Suppressor macrophage treated with lipopolysaccharide for 4 hours (primary cell): ENCODE data around the gene PROSER2.
"Not testable (repeated sequence)": the region's sequence is repeated elsewhere in the genome, so short reads cannot be mapped to it uniquely, and the experiment has no call there.

Source experiments
- DNase-seq: peaks from one replicate; pipeline ENCODE4 v3.0.0-alpha.2; 2020

Gene PROSER2

GRCh38 chr10:11838298-11838852 lies 15.2 kb downstream of the PROSER2 start:
- no peak for DNase-seq

- DNase-seq, result no peak
These were observed 18.2 kb downstream of the PROSER2 start for GRCh38 chr10:11841375-11841774.

- DNase-seq, result no peak
These were observed 19.3 kb downstream of the PROSER2 start for GRCh38 chr10:11842411-11842810.

DNA sequence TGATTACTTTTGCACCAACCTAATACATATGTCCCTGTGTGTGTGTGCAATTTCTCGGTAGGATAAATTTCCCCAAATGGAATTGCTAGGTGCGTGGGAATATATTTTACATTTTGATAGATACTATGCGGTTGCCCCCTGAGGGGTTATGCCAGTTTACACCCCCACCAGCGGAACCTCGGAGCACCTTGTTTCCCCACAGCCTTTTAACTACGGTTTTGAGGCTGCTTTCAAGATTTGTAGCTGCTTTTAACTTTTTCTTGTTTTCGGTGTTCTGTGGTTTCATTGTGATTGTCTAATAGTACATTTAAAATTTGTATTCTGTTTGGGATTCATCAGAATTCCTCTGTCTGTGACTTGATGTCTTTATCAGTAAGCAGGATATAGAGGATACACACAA lies 22.0 kb downstream of the PROSER2 start:
- DNase-seq, result no peak

DNA sequence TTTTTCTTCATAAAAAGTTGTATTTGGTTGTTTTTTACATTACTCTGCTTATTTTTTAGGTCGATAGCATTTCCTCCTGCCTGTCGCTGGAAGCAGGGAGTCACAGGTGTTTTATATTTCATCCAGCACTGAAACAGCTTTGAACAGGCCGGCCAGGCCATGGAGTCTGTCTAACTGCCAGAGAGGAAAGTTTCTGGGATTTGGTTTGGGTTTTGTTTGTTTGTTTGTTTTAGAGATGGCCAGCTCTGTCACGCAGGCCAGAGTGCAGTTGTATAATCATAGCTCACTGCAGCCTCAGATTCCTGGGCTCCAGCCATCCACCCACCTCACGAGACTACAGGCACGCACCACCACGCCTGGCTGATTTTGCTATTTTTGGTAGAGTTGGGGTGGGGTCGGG lies 23.4 kb downstream of the PROSER2 start:
- no peak for DNase-seq

- no peak for DNase-seq
These were observed 26.1 kb downstream of the PROSER2 start for GRCh38 chr10:11849277-11849676.

- peak; percentile 69 for DNase-seq
These were observed 26.8 kb downstream of the PROSER2 start for GRCh38 chr10:11849911-11850310.

DNA sequence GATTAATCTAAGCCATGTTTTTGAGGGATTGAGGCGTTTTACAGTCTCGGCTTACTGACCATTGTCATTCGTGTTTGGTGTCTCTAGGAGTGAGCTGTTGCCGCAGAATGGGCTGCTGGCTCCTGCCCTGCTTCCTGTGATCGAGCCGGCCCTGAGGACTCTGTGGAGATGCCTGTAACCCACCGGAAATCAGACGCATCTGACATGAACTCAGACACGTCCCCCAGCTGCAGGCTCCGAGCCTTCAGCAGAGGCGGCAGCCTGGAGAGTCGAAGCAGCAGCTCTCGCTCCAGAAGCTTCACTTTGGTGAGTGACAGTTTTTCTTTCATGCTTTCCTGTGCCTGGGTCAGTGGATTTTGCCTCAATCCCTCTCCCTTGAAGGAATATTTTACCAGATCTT lies 28.8 kb downstream of the PROSER2 start:
- DNase-seq, result no peak

DNA sequence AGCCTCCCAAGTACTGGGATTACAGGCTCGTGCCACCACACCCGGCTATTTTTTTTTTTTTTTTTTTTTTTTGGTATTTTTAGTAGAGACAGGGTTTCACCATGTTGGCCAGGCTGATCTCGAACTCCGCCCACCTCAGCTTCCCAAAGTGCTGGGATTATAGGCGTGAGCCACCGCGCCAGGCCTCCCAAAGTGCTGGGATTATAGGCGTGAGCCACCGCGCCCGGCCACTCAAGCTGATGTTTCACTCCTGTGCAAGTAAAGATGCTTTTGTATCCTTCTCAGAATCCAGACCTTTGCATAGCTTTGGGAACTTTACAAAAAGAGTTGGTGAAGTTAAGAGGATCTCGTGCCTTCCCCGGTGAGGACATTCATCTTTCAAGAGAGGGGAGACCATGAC lies 29.5 kb downstream of the PROSER2 start:
- not testable (repeated sequence) for DNase-seq

DNA sequence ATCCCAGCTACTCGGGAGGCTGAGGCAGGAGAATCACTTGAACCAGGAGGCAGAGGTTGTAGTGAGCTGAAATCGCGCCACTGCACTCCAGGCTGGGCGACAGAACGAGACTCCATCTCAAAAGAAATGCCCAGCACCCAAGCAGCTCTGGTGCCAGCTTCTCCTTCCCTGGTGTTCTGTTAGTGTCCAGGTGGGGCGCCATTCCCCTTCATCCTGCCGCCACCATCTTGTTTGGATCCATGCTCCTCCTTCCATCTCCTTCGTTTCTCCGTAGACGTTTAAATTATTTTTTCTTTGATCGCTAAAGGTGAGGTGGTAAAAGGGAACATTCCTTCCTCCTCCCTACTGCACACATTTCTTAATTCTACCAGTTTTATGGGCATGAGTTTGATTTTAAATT lies 30.3 kb downstream of the PROSER2 start:
- no peak for DNase-seq

- DNase-seq, result no peak
These were observed 31.1 kb downstream of the PROSER2 start for GRCh38 chr10:11854301-11854700.

- no peak for DNase-seq
These were observed 32.9 kb downstream of the PROSER2 start for GRCh38 chr10:11856089-11856488.

- no peak for DNase-seq
These were observed 33.5 kb downstream of the PROSER2 start for GRCh38 chr10:11856678-11857077.

DNA sequence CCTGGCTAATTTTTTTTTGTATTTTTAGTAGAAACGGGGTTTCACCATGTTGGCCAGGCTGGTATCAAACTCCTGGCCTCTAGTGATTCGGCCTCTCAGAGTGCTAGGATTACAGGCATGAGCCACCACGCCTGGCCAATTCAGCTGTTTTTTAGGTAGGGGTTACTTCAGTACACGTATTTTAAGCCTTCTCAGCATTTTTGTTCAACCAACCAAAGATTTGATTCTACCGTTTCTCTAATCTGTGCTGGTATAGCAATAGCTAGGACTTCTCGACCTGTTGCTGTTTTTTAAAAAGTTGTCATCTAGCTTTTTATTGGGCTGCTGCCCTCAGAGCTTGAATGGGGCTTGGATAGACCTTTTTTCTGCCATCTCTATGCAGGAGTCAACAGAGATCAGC lies 34.9 kb downstream of the PROSER2 start:
- DNase-seq, result no peak

GRCh38 chr10:11861341-11861740 lies 38.2 kb downstream of the PROSER2 start:
- DNase-seq, result no peak

GRCh38 chr10:11861811-11862428 lies 38.8 kb downstream of the PROSER2 start:
- no peak for DNase-seq

- no peak for DNase-seq
These were observed 40.4 kb downstream of the PROSER2 start for GRCh38 chr10:11863353-11864109.

DNA sequence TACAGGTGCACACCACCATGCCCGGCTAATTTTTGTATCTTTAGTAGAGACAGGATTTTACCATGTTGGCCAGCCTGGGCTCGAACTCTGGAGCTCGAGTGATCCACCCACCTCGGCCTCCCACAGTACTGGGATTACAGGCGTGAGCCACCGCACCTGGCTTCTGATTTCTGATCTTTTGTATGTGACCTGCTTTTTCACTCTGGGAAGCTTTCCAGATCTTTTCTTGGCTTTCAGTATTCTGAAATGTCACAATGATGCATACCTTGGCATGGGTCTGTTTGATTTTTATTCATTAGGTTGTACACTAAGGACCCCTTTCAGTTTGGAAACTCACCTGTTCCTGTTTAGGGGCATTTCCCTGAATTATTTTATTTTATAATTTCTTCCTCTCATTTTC lies 41.6 kb downstream of the PROSER2 start:
- no peak for DNase-seq

GRCh38 chr10:11865561-11865960 lies 42.4 kb downstream of the PROSER2 start:
- no peak for DNase-seq

DNA sequence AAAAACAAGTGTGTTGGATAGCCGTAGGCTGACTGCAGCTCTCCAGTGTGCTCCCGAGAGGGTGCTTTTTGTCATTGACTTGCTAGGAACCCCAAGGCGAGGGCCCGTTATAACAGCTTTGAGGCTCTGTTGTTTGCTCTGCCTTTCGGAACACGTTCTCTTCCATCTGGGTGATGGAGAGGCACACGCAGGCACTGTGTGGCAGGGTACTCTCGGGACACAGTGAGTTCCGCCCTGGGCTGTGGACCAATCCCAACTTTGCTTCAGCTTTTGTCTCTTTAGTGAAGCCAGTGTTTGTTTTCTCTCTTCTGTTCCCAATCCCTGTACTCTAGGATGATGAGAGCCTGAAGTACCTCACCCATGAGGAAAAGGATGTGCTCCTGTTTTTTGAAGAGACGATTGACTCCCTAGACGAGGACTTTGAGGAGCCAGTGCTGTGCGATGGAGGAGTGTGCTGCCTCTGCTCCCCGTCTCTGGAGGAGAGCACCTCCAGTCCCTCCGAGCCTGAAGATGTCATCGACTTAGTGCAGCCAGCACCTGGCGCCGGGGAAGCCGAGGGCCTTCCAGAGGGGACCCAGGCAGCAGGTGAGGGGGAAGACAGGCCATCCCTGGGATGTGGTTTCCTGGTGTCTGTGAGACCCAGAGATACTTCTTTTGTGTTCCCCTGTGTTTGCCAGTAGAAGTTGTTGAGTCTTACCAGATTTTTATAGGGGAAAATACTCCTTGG lies 43.2 kb downstream of the PROSER2 start:
- DNase-seq, result no peak

GRCh38 chr10:11869219-11869618 lies 46.1 kb downstream of the PROSER2 start:
- DNase-seq, result no peak

DNA sequence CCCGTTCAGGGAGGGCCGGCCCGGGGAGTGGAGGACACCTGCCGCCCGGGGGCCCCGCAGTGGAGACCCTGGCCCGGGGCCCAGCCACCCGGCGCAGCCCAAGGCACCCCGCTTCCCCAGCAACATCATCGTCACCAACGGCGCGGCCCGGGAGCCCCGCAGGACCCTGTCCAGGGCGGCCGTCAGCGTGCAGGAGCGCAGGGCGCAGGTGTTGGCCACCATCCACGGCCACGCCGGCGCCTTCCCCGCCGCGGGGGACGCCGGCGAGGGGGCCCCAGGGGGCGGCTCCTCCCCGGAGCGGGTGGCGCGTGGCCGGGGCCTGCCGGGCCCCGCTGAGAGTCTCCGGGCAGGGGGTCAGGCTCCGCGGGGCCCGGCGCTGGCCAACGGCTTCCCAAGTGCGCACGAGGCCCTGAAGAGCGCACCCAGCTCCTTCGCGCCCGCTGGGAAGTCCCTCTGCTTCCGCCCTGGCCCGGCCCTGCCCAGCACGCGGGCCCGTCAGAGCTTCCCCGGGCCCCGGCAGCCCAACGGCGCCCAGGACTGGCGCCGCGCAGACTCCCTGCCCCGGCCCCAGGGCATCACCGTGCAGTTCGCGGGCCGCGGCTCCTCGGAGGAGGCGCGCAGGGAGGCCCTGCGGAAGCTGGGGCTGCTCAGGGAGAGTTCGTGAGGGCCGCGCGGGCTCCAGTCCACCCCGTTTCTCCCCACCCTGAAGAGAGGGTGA lies 46.7 kb downstream of the PROSER2 start:
- no peak for DNase-seq

- no peak for DNase-seq
These were observed 47.3 kb downstream of the PROSER2 start for GRCh38 chr10:11870461-11870780.
